ENCODE data around the gene PTPRN2.

The PTPRN2 gene

GRCh38 chr7:158602905-158603772 lies 15.5 kb upstream of the PTPRN2 start:
- no peak for DNase-seq

DNA sequence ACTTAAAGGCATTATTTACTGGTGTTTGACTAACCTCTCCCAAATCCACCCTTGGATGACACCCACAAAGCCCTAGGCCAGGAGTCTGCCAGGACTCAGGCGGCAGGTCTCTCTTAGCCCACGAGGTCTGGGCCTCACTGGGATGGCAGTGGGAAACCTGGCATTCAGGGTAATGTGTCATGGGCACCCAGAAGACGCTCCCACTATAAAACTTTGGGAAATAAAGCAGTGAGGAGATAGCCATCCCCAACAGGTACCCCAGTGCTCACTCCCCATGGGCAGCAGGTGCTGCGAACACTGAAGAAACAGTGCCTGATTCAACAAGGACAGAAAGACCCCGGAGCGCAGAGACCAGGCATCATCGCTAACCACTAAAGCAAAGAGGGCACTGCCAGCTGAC lies 14.4 kb upstream of the PTPRN2 start:
- DNase-seq: no peak

DNA sequence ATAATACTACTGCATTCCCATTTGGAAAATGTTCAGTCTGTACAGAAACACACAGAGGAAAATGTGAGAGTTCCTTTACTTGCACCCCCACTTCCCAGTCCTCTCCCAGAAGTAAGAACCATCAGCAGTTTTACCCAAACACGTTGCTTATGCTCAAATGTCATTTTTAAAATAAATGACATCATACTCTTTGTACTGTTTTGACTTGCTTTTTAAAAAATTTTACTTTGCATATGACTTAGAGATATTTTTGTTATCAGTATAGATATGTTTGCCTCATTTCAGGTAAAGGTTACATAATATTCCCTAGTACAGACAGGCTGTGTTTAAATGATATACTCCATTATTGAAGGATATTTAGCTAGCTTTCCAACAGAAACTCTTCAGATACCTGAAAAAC lies 13.5 kb upstream of the PTPRN2 start:
- DNase-seq: no peak

DNA sequence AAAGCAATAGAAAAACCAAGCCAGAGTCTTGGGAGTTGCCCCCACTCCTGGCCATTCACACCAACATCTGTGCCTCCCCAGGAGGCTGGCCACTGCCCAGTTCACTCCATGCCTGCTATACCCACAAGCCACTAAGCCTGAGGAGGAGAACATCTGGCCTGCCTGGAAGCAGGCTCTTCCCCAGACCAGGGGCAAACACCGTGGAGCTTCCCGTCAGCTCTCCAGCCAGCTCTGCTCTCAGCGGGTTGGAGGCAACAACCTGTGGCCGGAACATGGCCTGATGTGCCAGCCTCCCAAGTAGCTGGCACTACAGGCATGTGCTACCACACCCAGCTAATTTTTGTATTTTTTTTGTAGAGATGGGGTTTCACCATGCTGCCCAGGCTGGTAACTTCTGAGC lies 9.1 kb upstream of the PTPRN2 start:
- DNase-seq: no peak

DNA sequence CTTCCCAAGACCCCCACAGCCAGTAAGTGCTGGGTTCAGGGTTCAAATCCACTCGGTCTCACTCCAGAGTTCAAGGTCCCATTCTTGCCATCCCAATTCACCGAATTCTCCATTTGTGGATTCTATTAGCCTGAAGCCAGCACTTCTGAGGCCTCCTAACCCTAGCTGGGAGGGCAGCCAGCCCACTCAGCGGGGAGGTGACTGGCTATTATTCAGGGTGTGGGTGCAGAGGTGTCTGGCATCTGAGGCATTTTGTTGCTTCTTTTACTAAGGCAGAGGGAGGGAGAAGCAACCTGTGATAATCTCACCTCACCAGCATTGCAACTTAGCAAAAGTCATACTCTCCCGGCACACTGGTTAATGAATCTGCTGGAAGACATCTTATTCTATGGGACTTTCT lies 8.7 kb upstream of the PTPRN2 start:
- DNase-seq: no peak

GRCh38 chr7:158595068-158595467 lies 7.4 kb upstream of the PTPRN2 start:
- DNase-seq: no peak

DNA sequence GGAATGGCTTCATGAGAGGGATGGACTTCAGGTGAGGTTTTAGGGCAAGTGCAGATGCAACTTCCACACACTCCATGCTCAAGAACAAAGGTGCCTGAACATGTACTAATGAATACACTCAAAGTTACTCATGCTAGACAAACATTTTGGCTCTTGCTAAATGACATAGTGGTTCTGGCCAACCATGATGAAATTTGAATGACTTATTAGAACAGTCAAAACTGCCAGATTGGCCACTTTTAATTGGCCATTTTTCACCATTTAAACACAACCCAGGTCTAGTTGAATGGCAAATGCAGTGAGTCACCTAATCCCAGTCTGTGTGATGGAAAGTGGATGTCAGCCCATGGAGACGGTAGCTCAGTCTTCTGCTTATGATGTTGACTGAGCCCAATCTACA lies 4.9 kb upstream of the PTPRN2 start:
- no peak for DNase-seq

DNA sequence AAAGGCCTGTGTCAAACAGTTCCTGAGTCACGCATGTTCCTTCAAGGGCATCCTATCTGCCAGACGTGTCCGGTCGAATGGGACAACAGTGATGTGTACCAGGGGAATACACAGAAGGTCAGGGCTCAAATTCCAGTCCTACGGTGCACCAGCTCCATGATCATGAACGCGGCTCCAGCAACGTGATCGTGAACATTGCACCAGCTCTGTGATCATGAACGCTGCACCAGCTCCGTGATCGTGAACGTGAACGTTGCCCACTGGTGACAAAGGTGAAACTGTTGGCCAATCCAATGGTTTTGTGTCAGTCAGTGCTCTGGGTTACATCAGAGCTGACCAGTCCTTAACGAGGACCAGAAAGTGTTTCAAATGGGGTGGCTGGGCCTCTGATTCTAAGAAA lies 4.3 kb upstream of the PTPRN2 start:
- DNase-seq: no peak

DNA sequence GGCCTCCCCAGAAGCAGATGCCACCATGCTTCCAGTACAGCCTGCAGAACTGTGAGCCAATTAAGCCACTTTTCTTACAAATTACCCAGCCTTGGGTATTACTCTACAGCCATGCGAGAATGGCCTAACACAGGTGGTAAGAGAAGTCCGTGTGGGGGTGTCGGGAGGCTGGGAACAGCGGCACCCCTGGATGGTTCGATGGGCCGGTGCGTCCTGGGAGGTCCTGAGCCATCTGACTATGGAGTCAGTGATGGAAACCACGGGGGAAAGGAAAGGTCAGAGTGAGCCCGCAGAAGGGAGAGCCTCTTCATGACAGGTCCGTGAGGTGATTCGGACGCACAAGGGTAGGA lies 2.5 kb upstream of the PTPRN2 start:
- no peak for DNase-seq

DNA sequence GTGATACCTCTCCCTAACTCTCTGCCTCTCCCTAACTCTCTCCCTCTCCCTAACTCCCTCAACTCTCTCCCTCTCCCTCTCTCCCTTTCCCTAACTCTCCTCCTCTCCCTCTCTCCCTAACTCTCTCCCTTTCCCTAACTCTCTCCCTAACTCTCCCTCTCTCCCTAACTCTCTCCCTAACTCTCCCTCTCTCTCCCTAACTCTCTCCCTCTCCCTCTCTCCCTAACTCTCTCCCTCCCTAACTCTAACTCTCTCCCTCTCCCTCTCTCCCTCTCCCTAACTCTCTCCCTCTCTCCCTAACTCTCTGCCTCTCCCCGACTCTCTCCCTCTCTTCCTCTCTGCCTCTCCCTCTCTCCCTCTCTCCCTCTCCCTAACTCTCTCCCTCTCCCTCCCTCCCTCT lies 2.0 kb upstream of the PTPRN2 start:
- DNase-seq: no peak

DNA sequence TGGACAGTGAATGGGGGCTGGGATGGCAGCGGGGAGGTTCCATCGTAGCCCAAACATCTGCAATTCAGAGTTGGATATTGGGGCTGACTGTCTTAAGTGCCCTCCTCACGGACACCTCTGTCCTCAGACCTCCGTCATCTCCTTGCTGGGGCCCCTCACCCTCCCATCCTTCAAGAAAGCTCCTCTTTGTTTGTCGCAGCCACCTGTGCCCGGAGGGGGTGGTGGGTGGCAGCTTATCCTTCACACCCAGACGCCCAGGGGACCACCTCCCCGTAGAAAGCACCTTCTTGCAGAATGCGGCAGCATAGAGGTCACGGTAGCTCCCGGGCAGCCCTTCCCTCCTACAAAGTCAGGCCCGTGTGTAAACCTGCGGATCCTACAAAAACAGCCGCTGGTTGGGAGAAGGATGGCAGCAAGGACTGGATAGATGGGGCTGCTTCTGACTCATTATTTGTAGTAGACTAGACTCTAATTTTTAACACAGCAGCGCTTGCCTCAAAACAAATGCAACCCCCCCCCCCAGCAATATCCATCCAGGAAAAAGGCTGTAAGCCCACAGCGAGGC lies 1.3 kb upstream of the PTPRN2 start:
- DNase-seq: no peak

- no peak for DNase-seq
Measured at GRCh38 chr7:158588085-158588877, 658 bp upstream of the PTPRN2 start.

- no peak for DNase-seq
Measured at GRCh38 chr7:158586499-158587161, 993 bp downstream of the PTPRN2 start.

GRCh38 chr7:158585721-158586498 lies 1.7 kb downstream of the PTPRN2 start:
- DNase-seq: no peak

DNA sequence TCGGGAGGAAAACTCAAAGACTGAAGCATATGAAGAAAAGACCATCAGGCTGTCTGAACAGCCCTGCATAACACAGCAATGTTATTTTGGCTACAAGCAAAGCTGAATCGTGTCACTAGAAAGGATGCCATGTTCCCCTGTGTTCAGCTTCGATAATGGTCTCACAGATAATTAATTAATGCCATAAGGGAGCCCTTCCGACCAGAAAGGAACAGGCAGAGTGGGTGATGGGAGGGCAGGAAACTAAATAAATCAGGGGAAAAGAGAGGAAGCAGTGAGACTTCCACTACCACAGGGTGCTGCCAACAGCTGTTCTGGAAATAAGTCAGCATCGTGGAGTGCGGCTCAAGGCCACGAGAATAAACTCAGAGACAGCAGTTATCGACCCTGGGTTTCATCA lies 3.2 kb downstream of the PTPRN2 start:
- DNase-seq: no peak

- DNase-seq: no peak
Measured at GRCh38 chr7:158583810-158584209, 3.8 kb downstream of the PTPRN2 start.

GRCh38 chr7:158583143-158583542 lies 4.5 kb downstream of the PTPRN2 start:
- DNase-seq: no peak

DNA sequence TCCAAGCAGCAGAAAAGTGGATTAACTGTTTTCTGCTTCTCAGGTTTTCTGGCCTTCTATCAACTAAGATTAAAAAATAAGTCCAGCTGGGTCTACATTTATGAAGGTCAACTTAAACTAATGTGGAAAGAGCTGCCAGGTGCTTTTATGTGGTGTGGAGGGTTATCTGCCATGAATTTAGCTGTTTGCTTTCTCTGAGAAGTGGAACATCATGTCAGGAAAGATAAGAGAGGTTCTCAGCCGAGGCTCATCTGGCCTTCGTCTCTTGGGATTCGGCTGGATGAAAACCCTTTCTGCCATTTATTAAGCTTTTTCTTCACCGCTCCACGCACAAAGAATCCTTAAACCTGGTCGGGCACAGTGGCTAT lies 5.5 kb downstream of the PTPRN2 start:
- DNase-seq: no peak

GRCh38 chr7:158581440-158582088 lies 6.1 kb downstream of the PTPRN2 start:
- no peak for DNase-seq

GRCh38 chr7:158579662-158580646 lies 7.7 kb downstream of the PTPRN2 start:
- DNase-seq: no peak
